Measurements from ENCODE around the gene MTF2.

DNA sequence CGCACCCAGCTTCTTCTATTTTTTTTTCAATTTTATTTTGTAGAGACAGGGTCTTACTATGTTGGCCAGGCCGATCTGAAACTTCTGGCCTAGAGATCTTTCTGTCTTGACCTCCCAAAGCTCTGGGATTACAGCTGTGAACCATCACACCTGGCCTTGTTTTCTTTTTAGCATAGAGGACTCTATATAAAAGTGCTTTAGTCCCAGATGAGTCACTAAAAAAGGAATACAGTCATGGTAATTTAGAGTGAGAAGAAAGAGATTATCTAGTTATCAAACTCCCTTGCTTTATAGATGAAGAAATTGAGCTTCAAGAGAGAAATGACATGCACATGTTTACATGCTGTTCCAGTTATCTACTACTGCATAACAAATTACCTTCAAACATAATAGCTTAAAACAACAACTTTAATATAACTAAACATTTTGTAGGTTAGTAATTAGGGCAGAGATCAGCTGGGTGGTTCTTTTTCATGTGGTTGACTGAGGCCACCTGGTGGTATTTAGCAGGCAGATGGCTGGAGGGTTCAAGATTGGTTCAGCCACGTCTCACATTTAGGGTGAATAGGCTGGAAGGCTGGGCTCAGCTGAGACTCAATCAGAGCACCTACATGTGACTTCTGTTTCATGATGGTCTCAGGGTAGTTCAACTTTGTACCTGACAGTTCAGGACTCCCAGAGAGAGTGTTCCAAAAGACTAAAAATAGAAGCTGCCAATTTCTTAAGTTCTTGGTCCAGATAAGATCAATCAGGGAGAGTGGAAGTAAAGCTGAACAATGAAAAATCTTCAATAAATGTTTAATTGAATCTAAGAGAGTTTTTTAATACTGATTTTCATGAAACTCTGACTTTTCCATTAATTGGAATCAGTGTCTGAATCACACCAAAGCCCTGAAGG lies 16.9 kb upstream of the MTF2 start:
- TF ChIP-seq, protein P1, sequence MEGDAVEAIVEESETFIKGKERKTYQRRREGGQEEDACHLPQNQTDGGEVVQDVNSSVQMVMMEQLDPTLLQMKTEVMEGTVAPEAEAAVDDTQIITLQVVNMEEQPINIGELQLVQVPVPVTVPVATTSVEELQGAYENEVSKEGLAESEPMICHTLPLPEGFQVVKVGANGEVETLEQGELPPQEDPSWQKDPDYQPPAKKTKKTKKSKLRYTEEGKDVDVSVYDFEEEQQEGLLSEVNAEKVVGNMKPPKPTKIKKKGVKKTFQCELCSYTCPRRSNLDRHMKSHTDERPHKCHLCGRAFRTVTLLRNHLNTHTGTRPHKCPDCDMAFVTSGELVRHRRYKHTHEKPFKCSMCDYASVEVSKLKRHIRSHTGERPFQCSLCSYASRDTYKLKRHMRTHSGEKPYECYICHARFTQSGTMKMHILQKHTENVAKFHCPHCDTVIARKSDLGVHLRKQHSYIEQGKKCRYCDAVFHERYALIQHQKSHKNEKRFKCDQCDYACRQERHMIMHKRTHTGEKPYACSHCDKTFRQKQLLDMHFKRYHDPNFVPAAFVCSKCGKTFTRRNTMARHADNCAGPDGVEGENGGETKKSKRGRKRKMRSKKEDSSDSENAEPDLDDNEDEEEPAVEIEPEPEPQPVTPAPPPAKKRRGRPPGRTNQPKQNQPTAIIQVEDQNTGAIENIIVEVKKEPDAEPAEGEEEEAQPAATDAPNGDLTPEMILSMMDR (IDR thresholded peaks at IDR 0.05), result peak in 2 of 3 experiments; percentile 37 to 50
- no peak for TF ChIP-seq POLR2A (IDR thresholded peaks at IDR 0.05)

Measured in testis (tissue), 2 donors.